NAMALWA (cell line): ENCODE results near the gene TFR2.

ENCODE experiments used
- DNase-seq: peaks from one replicate; pipeline ENCODE4 v3.0.0-alpha.2; 2015; ENCODE audit warnings: low spot score

The TFR2 gene

GRCh38 chr7:100654908-100655831 lies 13.8 kb upstream of the TFR2 start:
- no peak for DNase-seq

GRCh38 chr7:100649826-100650565 lies 8.6 kb upstream of the TFR2 start:
- no peak for DNase-seq

GRCh38 chr7:100642534-100642907 lies 1.2 kb upstream of the TFR2 start:
- peak; percentile 76 for DNase-seq

- DNase-seq = no peak
These were observed 645 bp upstream of the TFR2 start for GRCh38 chr7:100641860-100642533.

GRCh38 chr7:100640517-100641440 lies 573 bp downstream of the TFR2 start:
- DNase-seq = no peak

- no peak for DNase-seq
These were observed 1.3 kb downstream of the TFR2 start for GRCh38 chr7:100639995-100640516.

- DNase-seq = no peak
These were observed 8.2 kb downstream of the TFR2 start for GRCh38 chr7:100632951-100633717.

GRCh38 chr7:100630066-100630465 lies 11.3 kb downstream of the TFR2 start:
- DNase-seq = no peak

- peak; percentile 89 for DNase-seq
These were observed 12.1 kb downstream of the TFR2 start for GRCh38 chr7:100629117-100629716.

- no peak for DNase-seq
These were observed 14.2 kb downstream of the TFR2 start for GRCh38 chr7:100627238-100627549.

- DNase-seq = peak; percentile 94
These were observed 14.7 kb downstream of the TFR2 start for GRCh38 chr7:100626530-100627237.

- no peak for DNase-seq
These were observed 15.3 kb downstream of the TFR2 start for GRCh38 chr7:100626055-100626454.

- no peak for DNase-seq
These were observed 17.2 kb downstream of the TFR2 start for GRCh38 chr7:100623951-100624824.

- no peak for DNase-seq
These were observed 19.8 kb downstream of the TFR2 start for GRCh38 chr7:100621554-100621953.

GRCh38 chr7:100620804-100621203 lies 20.5 kb downstream of the TFR2 start:
- DNase-seq = no peak

GRCh38 chr7:100620239-100620638 lies 21.1 kb downstream of the TFR2 start:
- no peak for DNase-seq

GRCh38 chr7:100614308-100614861 lies 27.0 kb downstream of the TFR2 start:
- no peak for DNase-seq
